Glomerular visceral epithelial cell (primary cell): Measurements from ENCODE around the gene SCAI.
"Not testable (repeated sequence)": the region's sequence is repeated elsewhere in the genome, so short reads cannot be mapped to it uniquely, and the experiment has no call there.

Experiments
- DNase-seq: peaks from one replicate; pipeline ENCODE4 v3.0.0-alpha.2; 2016; ENCODE audit errors: extremely low spot score

Gene SCAI

DNA sequence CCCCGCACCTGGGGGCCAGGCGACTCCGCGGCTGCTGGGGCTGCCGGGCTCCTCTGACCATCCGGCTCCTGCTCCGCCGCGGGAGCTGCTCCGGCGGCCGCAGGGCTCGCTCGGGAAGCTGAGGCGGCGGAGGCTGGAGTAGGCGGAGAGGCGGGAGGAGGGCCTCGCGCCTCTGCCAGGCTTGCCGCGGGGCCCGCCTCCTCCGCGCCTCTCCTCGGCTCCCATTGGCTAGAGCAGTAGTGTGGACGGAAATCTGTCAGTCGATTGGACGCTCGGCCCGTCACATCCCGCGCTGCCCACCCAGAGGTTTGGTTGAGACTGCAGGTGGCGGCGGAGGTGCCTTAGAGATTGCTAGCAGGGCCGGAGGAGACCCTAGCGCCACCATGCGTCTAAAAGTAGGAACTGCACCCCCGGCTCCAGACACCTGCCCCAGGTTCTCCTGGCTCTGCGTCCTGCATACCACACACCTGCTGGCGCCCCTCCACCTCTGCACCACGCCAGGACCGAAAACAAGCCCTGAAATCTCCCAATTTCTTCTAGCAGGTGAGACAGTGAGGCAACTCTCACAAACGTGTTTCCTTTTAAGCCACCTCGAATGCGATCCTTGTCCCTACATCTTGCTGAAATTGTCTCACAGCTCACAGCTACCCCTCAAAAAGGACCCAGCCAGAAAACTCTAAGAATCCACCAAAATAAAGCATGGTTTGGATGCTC lies at the start of gene SCAI:
SCAI (minus strand) TSS at position 152 of the 714 bp plus-strand sequence; CDS start at position 61, 91 bp downstream.
- peak; percentile 99 for DNase-seq

DNA sequence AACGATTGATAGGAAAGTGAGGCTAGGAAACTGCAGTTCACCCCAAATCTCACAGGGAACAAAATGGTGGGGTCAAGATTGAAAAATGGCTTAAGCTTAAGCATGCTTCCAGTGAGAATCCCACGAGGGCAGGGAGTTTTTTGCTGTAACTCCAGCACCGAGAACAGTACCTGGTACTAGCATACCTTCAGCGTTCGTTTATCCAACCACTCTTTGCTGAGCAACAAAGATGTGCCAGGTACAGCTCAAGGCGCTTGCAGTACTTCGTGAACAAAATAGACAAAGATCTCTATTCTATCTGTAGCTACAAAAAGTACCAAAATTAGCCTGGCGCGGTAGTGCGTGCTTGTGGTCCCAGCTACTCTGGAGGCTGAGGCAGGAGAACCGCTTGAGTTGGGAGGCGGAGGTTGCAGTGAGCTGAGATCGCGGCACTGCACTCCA lies 47.1 kb upstream of the SCAI start:
- DNase-seq, result no peak

DNA sequence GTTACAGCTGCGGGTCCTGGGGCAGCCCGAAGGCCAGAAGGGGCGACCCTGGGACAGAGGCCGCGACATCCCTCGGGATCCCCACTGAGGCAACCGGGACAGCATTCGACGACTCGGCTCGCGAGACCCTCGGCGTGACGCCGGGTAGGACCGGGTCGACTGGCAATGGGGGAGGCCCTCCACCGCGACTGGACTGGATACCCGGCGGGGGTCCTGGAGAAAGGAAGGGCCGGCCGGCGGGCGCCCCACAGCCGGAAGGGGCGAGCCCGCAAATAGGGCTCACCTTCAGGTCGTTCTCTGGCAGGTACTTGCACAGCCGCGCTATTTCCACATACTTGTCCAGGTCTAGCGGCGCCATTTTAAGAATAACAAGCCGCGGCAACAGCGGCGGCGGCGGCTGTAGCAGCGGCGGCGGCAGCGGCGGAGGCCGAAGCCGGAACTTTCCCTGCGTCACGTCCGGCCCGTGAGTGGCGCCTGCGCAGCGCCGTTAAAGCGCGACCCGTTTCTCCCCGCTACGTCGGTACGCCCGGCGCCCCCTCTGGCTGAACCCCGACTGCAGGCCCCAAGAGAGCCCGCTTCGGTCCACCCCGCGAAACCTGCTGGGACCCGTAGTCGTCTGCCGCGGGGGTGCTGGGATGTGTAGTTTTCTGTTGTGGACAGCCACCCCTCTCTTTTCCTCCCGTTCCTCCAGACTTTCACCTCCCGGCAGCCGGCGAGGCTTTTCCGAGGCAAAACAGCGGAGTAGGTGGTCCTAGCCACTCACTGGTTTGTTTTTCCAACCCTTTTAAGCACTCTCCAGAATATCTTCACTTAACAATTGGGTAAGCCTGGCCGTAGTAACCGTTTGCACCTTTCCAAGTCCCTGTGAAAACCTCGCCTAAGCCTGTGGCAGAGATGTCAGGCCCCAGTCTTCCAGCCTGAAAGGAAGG lies 46.3 kb upstream of the SCAI start, which contains the start of gene PPP6C:
PPP6C (minus strand) TSS at position 443 of the 929 bp plus-strand sequence; CDS start at position 358, 85 bp downstream.
- DNase-seq, result peak; percentile 92

DNA sequence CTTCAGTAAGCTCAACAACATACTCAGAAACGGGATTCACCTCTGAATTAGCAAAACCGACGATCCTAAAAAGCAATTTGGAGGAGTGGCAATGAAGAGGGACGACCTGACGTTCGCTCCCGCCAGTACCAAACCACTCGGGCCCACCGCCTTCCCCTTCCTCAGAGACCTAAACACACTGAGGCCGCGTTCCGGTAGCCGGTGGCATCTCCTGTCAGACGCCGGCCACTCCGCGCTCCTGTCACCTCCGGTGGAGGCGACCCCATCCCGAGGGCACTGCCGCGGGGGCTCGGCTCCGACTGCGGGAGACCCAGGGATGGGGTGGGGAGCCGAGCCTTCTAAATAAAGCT lies 45.7 kb upstream of the SCAI start:
- no peak for DNase-seq

DNA sequence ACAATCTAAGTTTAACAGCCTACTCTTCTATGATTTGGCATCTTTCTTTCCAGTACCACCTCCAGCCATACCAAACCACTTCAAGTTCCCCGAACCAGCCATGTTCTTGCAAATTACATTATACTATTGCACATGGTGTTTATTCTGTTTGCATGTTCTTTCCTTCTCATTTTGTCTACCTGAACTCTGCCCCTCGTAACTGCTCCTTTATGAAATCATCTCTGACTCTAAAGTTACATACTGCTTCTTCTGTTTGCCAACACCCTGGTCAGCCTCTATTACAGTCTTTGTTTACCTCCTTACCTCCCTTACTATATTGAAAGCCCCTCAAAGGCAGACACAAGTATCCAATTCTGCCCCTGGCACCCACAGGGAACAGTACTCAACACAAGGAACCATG lies 40.2 kb upstream of the SCAI start:
- DNase-seq, result no peak

DNA sequence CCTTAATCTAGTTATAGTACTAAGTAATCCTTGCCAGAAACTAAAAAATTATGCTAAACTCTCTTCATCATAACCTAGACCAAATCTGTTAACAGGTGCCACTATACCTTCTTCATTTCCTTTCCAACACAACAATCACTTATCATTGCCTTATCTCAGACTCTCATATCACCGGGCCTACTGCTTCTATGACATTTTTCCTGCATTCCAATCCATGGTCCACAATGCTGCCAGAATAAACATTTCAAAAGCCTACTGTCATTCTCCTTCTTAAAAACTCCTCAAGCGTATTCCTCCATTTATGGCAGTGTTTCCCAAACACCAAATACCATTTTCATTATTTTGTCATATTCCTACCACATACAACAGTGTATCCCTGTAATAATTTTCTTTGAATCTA lies 39.7 kb upstream of the SCAI start:
- DNase-seq, result peak; percentile 16

DNA sequence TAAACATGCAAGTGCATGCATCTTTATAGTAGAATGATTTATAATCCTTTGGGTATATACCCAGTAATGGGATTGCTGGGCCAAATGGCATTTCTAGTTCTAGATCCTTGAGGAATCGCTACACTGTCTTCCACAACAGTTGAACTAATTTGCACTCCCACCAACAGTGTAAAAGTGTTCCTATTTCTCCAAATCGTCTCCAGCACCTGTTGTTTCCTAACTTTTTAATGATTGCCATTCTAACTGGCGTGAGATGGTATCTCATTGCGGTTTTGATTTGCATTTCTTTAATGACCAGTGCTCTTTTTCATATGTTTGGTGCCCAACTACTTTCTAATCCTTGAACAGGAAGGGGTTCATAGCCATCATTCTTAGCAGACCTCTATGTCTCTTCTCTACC lies 38.4 kb upstream of the SCAI start:
- DNase-seq, result not testable (repeated sequence)

DNA sequence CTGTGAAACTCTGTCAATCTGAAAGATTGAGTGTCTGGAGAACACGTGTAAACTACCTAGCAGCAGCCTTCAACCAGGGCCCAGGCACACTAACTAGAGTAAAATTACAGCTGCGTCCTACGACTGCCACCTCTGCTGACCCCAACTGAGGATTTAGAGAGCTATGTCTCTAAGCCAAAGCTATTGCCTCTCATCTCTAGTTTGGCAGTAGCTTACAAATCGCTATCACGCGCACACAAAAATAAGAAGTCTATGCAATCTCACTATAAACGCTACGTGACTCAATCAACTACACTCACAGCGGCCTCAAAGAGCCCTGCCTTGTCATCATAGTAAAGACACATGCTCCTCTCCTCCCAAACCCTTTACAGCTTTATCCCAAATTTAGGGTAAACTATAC lies 37.5 kb upstream of the SCAI start:
- no peak for DNase-seq

DNA sequence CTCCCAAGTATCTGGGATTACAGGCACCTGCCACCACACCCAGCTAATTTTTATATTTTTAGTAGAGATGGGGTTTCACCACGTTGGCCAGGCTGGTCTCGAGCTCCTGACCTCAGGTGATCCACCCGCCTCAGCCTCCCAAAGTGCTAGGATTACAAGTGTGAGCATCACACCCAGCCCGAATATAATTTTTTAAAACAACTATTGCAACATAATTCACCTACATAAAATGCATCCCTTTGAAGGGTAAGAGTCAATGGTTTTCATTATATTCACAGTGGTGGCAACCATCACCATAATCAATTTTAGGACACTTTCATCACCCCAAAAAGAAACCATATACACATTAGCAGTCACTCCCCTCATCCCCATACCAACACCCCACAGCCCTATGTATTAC lies 36.4 kb upstream of the SCAI start:
- not testable (repeated sequence) for DNase-seq

DNA sequence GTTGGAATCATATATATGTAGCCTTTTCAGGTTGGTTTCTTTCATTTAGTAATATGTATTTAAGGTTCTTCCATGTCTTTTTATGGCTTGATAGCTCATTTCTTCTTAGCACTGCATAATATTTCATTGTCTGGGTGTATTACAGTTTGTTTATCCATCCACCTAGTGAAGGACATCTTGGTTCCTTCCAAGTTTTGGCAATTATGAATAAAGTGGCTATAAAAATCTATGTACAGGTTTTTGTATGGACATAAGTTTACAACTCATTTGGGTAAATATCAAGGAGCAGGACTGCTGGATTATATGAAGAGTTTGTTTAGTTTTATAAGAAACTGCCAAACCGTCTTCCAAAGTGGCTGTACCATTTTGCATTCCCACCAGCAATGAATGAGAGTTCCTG lies 34.6 kb upstream of the SCAI start:
- no peak for DNase-seq

DNA sequence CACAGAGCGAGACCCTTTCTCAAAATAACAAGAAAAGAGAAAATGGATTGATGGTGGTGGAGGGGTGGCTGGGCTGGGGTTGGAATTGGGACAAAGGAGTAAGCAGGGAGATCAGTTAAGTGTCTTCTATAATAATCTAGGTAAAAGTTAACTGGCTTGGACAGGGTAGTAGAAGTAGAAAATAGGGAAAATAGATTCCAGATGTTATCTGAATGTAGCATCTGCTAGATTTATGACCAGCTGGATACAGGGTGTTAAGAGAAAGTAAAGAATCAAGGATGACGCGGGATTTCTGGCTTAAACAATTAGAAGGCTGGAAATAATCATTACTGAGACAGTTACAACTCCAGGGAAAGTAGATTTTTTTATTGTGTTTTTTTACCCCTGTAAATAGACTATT lies 33.3 kb upstream of the SCAI start:
- no peak for DNase-seq

DNA sequence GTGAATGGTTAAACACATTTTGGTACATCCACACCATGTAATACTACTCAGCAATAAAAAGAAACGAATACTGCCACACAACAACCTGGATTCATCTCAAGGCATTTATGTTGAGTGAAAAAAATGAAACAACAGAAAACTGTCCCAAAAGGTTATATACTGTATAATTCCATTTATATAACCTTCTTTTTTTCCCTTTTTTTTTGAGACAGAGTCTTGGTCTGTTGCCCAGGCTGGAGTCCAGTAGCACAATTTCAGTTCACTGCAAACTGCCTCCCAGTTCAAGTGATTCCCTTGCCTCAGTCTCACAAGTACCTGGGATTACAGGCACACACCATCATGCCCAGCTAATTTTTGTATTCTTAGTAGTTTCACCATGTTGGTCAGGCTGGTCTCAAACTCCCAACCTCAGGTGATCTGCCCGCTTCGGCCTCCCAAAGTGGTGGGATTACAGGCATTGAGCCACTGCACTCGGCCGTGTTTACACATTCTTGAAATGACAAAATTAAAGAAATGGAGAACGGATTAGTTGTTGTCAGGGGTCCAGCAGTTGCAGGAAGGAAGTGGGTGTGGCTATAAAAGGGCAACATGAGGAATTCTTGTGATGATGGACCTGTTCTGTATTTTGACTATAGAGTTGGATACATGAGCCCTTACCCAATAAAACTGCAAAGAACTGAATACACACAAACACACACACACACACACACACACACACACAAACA lies 28.9 kb upstream of the SCAI start:
- DNase-seq, result no peak

DNA sequence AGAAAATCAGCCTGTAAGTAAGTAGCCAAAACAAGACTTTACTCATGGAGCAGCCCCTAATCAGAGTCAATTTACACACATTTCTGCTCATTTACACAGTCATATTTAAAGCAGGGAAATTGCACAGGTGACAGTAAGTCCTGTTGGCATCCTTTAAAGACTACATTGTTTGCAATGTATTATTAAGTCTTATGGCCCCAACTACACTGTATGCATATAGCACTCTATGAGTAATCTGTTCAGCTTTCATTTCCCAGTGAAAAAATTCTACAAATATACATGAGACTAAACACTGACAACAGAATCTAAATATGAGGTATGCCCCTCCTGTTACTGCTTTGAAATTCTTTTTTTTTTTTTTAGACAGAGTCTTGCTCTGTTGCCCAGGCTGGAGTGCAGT lies 26.6 kb upstream of the SCAI start:
- no peak for DNase-seq

DNA sequence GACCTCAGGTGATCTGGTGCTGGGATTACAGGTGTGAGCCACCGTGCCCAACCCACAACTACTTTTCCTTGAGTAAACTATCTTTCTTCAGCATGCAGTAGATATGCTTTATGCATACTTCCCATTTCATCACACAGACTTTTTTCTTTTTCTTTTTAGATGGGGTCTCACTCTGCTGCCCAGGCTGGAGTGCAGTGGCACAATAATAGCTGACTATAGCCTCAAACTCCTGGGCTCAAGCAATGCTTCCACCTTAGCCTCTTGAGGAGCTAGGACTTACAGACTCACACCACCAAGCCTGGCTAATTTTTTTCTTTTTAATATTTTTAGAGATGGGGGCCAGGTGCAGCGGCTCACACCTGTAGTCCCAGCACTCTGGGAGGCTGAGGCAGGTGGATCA lies 23.4 kb upstream of the SCAI start:
- DNase-seq, result no peak

DNA sequence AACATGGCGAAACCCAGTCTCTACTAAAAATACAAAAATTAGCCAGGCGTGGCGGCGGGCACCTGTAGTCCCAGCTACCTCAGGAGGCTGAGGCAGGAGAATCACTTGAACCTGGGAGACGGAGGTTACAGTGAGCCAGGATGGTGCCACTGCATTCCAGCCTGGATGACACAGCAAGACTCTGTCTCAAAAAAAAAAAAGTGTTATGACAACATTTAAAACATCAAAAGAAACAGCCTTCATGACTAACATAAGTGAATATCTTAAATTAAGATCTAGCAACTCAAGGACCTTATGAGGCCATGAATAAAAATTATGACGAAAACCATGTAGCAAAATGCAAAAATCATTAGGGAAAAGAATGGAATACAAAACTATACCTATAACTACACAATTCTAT lies 19.6 kb upstream of the SCAI start:
- DNase-seq, result not testable (repeated sequence)

DNA sequence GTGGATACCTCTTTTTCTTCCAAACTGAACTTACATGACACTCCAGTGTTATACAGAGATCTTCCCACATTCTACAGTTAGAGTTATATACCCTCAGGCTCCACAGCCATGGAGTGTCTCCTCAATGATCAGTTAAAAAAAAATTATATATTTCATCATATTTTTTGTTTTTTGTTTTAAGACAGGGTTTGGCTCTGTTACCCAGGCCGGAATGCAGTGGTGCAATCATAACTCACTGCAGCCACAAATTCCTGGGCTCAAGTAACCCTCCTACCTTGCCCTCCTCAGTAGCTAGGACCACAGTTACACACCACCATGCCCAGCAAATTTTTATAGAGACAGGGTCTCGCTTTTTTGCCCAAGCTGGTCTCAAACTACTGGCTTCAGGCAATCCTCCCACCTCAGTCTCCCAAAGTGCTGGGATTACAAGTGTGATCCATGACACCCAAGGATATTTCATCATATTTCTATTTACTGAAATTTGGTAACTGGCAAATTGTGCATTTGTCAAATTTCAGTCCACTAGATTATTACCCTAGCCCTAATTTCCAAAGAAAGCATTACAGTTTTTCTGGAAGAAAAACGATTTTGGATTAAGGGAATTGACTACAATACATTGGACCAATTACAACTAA lies 18.1 kb upstream of the SCAI start:
- peak; percentile 13 for DNase-seq

DNA sequence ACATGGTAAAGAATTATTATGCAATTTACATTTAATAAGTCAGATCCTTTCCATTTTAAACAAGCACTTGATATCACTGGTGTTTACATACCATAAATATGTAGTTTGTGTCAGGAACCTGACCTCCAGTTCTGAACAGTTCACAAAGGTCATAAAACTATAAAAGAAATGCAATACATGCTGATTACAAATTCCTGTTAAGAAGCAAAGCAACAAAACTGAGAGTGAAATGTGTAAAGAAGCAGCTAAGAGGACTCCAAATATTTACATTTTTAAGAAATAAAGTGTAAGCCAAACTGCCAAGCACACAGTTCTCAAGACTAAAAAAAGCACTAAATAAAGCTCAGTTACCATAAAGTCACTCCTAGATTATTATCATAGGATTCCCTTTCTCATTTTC lies 17.4 kb upstream of the SCAI start:
- no peak for DNase-seq

DNA sequence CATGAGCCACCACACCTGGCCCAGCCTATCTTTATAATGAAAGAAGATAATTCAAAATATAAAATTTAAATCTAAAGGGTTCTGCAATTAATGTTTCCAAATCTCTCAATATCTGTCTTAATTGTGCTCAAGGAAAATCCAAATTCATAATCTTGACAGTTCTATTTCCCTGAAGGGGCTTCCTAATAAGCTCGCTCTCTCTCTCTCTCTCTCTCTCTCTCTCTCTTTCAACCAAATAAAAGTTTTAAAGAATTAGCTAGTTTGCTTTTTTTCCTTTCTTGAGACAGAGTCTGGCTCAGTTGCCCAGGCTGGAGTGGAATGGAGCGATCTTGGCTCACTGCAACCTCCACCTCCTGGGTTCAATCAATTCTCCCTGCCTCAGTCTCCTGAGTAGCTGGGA lies 13.2 kb upstream of the SCAI start:
- DNase-seq, result no peak

DNA sequence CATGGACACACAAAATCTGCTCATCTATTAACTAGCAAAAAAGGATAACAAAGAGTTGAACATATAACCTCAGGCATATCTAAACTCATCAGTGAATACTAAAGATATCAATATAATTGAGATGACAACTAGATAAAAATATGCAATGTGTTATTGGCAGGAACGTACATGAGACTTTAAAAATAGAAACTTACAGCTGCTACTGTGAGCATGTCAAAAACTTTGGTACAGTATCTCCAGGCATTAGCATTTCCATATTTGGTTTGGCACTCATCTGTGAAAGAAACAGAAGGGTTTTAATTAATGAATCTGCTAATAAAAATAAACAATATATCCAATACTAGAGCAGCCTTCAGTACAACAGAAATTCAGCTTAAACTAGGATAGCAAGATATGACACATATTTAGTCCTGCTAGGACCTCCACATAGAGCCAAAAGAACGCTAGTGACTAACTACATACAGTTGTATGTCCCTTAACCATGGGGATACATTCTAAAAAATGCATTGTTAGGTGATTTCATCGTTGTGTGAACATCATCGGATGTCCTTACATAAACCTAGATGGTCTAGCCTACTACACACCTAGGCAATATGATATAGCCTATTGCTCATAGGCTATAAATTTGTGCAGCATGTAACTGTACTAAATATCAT lies 10.5 kb upstream of the SCAI start:
- DNase-seq, result no peak

DNA sequence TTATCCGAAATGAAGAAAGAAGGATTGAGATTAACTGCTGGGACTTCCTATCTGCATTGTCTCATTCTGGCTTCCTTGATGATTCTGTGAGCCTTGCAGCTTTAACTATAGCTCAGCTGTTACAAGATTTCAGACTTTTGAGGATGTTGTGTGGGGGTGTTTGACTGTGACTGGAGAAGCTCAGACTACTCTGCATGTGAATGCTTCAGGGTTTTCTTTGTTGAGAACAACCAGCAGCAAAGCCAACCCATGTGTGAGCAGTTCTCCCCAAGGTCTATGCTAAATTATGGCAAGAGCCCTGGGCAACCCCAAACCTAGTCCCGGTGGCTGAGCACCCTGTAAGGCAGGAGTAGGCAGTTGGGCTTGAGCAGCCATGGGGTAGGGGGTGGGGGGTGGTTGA lies 8.4 kb upstream of the SCAI start:
- no peak for DNase-seq
